Measurements from ENCODE around the gene VPS11. TPM values are rescaled to one million over a fixed set of nuclear protein-coding genes. Genes with fewer than 3 reads are reported as not detected.

Gene VPS11
- total RNA-seq, 4 donors from 2014 or later, result 15.2 to 28.4 (median 18.2) TPM

GRCh38 chr11:119107538-119108145 is 40.0 kb downstream of the VPS11 start:
- TF ChIP-seq POLR2A (IDR thresholded peaks at IDR 0.05), result no peak
- no peak for TF ChIP-seq CTCF (IDR thresholded peaks at IDR 0.05)
- intact Hi-C loops (cut with DNase I), result no loop called here
- DNase-seq, result no peak
- WGBS, 2 donors, result no CpG with 5 or more reads among the region's 65 CpGs
- Histone ChIP-seq H3K27me3 (no peaks in the 10 kb centered on the region), H3K27ac (peak overlapping the region; percentile 83 to 95 (median 91)), H3K4me3 (peak overlapping the region; percentile 68 to 99 (median 93)), H3K36me3 (peaks cover 2 to 29% (median 7%) of the 10 kb centered on the region in 3 donors), H3K4me1 (peaks cover 14 to 63% (median 27%) of the 10 kb centered on the region in 3 donors), H3K9me3 (no peaks in the 10 kb centered on the region)

DNA sequence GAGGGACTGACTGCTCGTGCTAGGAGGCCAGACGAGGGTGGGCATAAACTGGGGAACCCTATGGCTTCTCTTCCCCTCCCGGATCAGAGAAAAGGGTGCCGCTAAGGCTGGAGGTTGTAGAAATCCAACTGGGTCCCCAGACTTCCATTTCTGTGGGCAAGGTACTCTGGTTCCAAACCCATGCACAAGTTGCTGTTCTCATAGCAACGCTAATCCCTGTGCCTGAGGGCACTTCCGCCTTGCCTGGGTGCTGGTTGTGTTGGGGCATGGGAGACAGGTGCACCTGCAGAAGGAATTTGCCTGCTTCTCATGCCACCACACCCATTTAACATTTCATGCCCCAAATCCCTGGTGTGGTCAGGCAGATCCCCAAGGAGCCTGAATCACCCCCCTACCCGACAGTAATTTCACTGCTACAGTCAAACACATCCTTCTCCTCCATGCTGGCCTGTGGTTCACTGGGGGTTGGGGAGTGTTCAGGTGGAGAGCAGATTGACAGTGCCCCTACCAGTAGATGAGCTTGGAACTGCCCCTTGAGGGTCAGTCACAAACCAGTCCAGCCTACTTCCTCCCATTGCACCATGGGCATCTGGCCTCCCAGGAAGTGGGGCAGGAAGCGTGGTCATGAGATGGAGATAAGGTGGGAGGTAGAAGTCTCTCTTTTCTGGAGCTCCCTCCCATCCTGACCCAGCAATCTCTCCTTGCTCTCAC is 40.7 kb downstream of the VPS11 start:
- Histone ChIP-seq H3K27me3 (no peaks in the 10 kb centered on the region), H3K4me1 (peaks cover 14 to 61% (median 21%) of the 10 kb centered on the region in 3 donors), H3K4me3 (peak overlapping the region; percentile 68 to 99 (median 93)), H3K9me3 (no peaks in the 10 kb centered on the region), H3K27ac (peak overlapping the region; percentile 83 to 95 (median 91)), H3K36me3 (peaks cover 7 to 36% (median 9%) of the 10 kb centered on the region in 3 donors)
- no peak for TF ChIP-seq POLR2A (IDR thresholded peaks at IDR 0.05)
- DNase-seq, result no peak
- WGBS, 2 donors, result 7 to 28% methylated on average over 4 to 5 of the region's 8 CpGs
- intact Hi-C loops (cut with DNase I), result no loop called here

GRCh38 chr11:119108857-119109221 is 41.2 kb downstream of the VPS11 start:
- no peak for TF ChIP-seq POLR2A (IDR thresholded peaks at IDR 0.05)
- no peak for TF ChIP-seq CTCF (IDR thresholded peaks at IDR 0.05)
- H3K27me3 ChIP-seq, result no peaks in the 10 kb centered on the region
- H3K4me3 ChIP-seq, result peak overlapping the region in 2 of 4 donors; percentile 97 to 99
- intact Hi-C loops (cut with DNase I), result no loop called here
- H3K9me3 ChIP-seq, result no peaks in the 10 kb centered on the region
- 67 to 100% methylated on average over 1 to 2 of the region's 2 CpGs for WGBS, 2 donors
- peak overlapping the region in 1 of 4 donors; percentile 95 for H3K27ac ChIP-seq
- no peak for DNase-seq
- H3K4me1 ChIP-seq, result peaks cover 14 to 61% (median 19%) of the 10 kb centered on the region in 3 donors
- H3K36me3 ChIP-seq, result peaks cover 11 to 41% (median 11%) of the 10 kb centered on the region in 3 donors

GRCh38 chr11:119109843-119110242 is 42.2 kb downstream of the VPS11 start:
- Histone ChIP-seq H3K27ac (no peak overlapping the region), H3K4me1 (peaks cover 14 to 61% (median 19%) of the 10 kb centered on the region in 3 donors), H3K36me3 (peaks cover 14 to 51% (median 18%) of the 10 kb centered on the region in 3 donors), H3K27me3 (no peaks in the 10 kb centered on the region), H3K4me3 (no peak overlapping the region), H3K9me3 (no peaks in the 10 kb centered on the region)
- no peak for DNase-seq
- TF ChIP-seq POLR2A (IDR thresholded peaks at IDR 0.05) (no peak), CTCF (IDR thresholded peaks at IDR 0.05) (no peak)
- intact Hi-C loops (cut with DNase I), result no loop called here
- WGBS, 2 donors, result 86 to 100% methylated on average over 1 of the region's 3 CpGs

GRCh38 chr11:119110439-119110838 is 42.8 kb downstream of the VPS11 start:
- H3K4me3 ChIP-seq, result no peak overlapping the region
- no peak overlapping the region for H3K27ac ChIP-seq
- no peak for DNase-seq
- TF ChIP-seq POLR2A (IDR thresholded peaks at IDR 0.05) (no peak), CTCF (IDR thresholded peaks at IDR 0.05) (no peak)
- WGBS, 2 donors, result 81 to 87% methylated on average over 9 to 10 of the region's 10 CpGs
- no peaks in the 10 kb centered on the region for H3K9me3 ChIP-seq
- peaks cover 14 to 57% (median 18%) of the 10 kb centered on the region in 3 donors for H3K36me3 ChIP-seq
- no peaks in the 10 kb centered on the region for H3K27me3 ChIP-seq
- intact Hi-C loops (cut with DNase I), result no loop called here
- H3K4me1 ChIP-seq, result peaks cover 14 to 61% (median 19%) of the 10 kb centered on the region in 3 donors
